Testis (tissue), 3 donors: ENCODE data around the gene CCDC175. TPM values are rescaled to one million over a fixed set of nuclear protein-coding genes. Genes with fewer than 3 reads are reported as not detected.

Source experiments
- DNase-seq: peaks from one replicate; pipeline ENCODE4 v3.0.0-alpha.2; 2019
- H3K27ac ChIP-seq, 2 donors: fragments of 200-600 bp; sonication (generic); one replicate each; pipeline ENCODE4 v1.5.1; 2019
- H3K27me3 ChIP-seq: fragments of 200-600 bp; sonication (generic); one replicate; pipeline ENCODE4 v1.5.1; 2019
- H3K36me3 ChIP-seq: fragments of 200-600 bp; sonication (generic); one replicate; pipeline ENCODE4 v1.5.1; 2017; ENCODE audit warnings: low read depth; ENCODE audit errors: missing control alignments
- H3K4me1 ChIP-seq: fragments of 200-600 bp; sonication (generic); one replicate; pipeline ENCODE4 v1.5.1; 2019
- H3K4me3 ChIP-seq, 2 donors: fragments of 200-600 bp; sonication (generic); one replicate each; pipeline ENCODE4 v1.5.1; 2017 to 2019
- H3K9me3 ChIP-seq: fragments of 200-600 bp; sonication (generic); one replicate; pipeline ENCODE4 v1.5.1; 2017
- CTCF ChIP-seq, 3 experiments: fragments of 450-650 bp in 2 of 3; fragments of 200-600 bp in 1 of 3; sonication (generic) in 1 of 3; IDR thresholded peaks; one replicate each; pipeline ENCODE4 v1.5.1; 2016 to 2019; ENCODE audit warnings: antibody characterized with exemption in 3 of 3, mild to moderate bottlenecking in 2 of 3, moderate library complexity in 1 of 3
- POLR2A ChIP-seq: fragments of 450-650 bp; IDR thresholded peaks from one replicate; pipeline ENCODE4 v1.6.1; 2017; ENCODE audit warnings: antibody characterized with exemption, mild to moderate bottlenecking, moderate library complexity
- WGBS, 2 donors: methylation state at CpG; one replicate each; pipeline ENCODE4 v1.1.5; 2018; 5-methylcytosine and 5-hydroxymethylcytosine counted together
- intact Hi-C: fragments of 100-400 bp; cut with DNase I; formaldehyde crosslinking; loops from one replicate; pipeline ENCODE4 v1.15.1; 2023; ENCODE audit warnings: low total_unique reads
- polyA plus RNA-seq: library from polyadenylated mRNA; stranded (reverse); fragments of 350-450 nt; fragmentation: Illumina TruSeq; extraction: RNeasy Lipid Tissue Mini Kit (QIAGEN cat#74804); gene quantifications from one replicate; pipeline ENCODE4 v1.2.3, GENCODE V29; 2014; ENCODE audit warnings: low read depth, low replicate concordance; ENCODE audit not compliant: insufficient read depth
- total RNA-seq, 2 donors: library from RNA; depleted of rRNA; stranded (reverse); fragments of >200 nt; gene quantifications; one replicate each; pipeline ENCODE4 v1.2.3, GENCODE V29; 2016

Gene CCDC175
- total and polyA plus RNA-seq, 3 donors from 2014 or later: 1.3 to 9.8 (median 1.4) TPM

- TF ChIP-seq POLR2A: no peak
- 19 to 25% methylated on average over 2 of the region's 2 CpGs for WGBS, 2 donors
- H3K4me3 ChIP-seq: no peak overlapping the region
- H3K27ac ChIP-seq: no peak overlapping the region
- H3K27me3 ChIP-seq: no peaks in the 10 kb centered on the region
- no peaks in the 10 kb centered on the region for H3K4me1 ChIP-seq
- intact Hi-C loops: no loop called here
- no peaks in the 10 kb centered on the region for H3K9me3 ChIP-seq
- no peaks in the 10 kb centered on the region for H3K36me3 ChIP-seq
- peak; percentile 55 for DNase-seq
Measured at GRCh38 chr14:59564366-59564765, 12.2 kb downstream of the CCDC175 start.

- no peak for TF ChIP-seq CTCF (IDR thresholded peaks at IDR 0.05)
- TF ChIP-seq POLR2A: no peak
- no peak overlapping the region for H3K27ac ChIP-seq
- no peaks in the 10 kb centered on the region for H3K27me3 ChIP-seq
- no peak overlapping the region for H3K4me3 ChIP-seq
- H3K4me1 ChIP-seq: no peaks in the 10 kb centered on the region
- H3K9me3 ChIP-seq: no peaks in the 10 kb centered on the region
- intact Hi-C loops: no loop called here
- no peak for DNase-seq
- WGBS, 2 donors: 52 to 54% methylated on average over 2 of the region's 2 CpGs
- H3K36me3 ChIP-seq: no peaks in the 10 kb centered on the region
Measured at GRCh38 chr14:59547310-59547709, 29.3 kb downstream of the CCDC175 start.

- H3K27me3 ChIP-seq: no peaks in the 10 kb centered on the region
- intact Hi-C loops: no loop called here
- no peaks in the 10 kb centered on the region for H3K9me3 ChIP-seq
- no peaks in the 10 kb centered on the region for H3K4me1 ChIP-seq
- TF ChIP-seq CTCF (IDR thresholded peaks at IDR 0.05) (no peak), POLR2A (no peak)
- no peak overlapping the region for H3K4me3 ChIP-seq
- no peaks in the 10 kb centered on the region for H3K36me3 ChIP-seq
- DNase-seq: no peak
- H3K27ac ChIP-seq: no peak overlapping the region
- WGBS, 2 donors: 57 to 62% methylated on average over 7 of the region's 7 CpGs
Measured at GRCh38 chr14:59543873-59544272, 32.7 kb downstream of the CCDC175 start.

DNA sequence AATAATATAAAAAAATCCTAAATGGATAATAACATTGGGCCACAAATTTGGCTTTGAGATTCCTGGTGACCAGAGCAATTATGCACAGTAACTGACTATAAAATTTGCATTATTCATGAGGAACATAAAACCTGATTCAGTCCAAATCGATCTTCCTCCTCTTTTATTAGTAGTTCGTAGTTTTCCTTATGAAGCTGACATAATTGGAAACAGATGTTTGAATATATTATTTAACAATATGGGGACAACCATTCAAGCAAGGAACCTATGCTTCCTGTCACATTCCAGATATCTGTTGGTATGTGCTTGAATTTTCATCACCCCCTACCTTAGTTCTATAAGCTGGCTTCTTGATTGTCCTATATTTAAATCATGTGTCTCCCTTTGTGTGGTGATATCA, 34.9 kb downstream of the CCDC175 start:
- Histone ChIP-seq H3K27me3 (no peaks in the 10 kb centered on the region), H3K36me3 (no peaks in the 10 kb centered on the region), H3K4me1 (no peaks in the 10 kb centered on the region), H3K9me3 (no peaks in the 10 kb centered on the region), H3K27ac (no peak overlapping the region), H3K4me3 (no peak overlapping the region)
- 76 to 83% methylated on average over 2 of the region's 2 CpGs for WGBS, 2 donors
- intact Hi-C loops: no loop called here
- TF ChIP-seq CTCF (IDR thresholded peaks at IDR 0.05) (no peak), POLR2A (no peak)
- no peak for DNase-seq

DNA sequence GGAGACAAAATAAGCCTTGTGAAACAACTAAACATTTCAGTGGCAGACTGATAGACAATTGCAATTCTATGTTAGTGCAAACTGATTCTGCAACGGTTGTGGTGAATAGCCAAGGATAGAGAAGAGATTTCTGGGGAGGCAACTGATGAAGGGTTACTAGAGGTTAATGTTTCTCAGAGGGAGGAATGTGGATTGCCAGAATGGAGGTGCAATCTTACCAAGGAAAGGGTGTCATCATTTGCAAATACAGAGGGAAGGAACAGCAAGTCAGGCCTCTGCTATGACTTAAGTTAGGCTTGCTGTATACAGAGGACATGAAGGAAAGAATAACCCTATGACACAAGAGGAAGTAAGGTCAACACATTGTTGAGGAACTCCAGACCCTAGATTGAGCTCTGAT, 35.8 kb downstream of the CCDC175 start:
- Histone ChIP-seq H3K27me3 (no peaks in the 10 kb centered on the region), H3K4me1 (no peaks in the 10 kb centered on the region), H3K4me3 (no peak overlapping the region), H3K27ac (no peak overlapping the region), H3K9me3 (no peaks in the 10 kb centered on the region), H3K36me3 (no peaks in the 10 kb centered on the region)
- DNase-seq: no peak
- TF ChIP-seq CTCF (IDR thresholded peaks at IDR 0.05): no peak
- no peak for TF ChIP-seq POLR2A
- intact Hi-C loops: no loop called here
- WGBS, 2 donors: 36 to 48% methylated on average over 1 of the region's 1 CpG
